ENCODE measurements around the gene CCDC70. TPM values are rescaled to one million over a fixed set of nuclear protein-coding genes. Genes with fewer than 3 reads are reported as not detected.

The CCDC70 gene
- total RNA-seq, 1 donor from 2014 or later = not detected

DNA sequence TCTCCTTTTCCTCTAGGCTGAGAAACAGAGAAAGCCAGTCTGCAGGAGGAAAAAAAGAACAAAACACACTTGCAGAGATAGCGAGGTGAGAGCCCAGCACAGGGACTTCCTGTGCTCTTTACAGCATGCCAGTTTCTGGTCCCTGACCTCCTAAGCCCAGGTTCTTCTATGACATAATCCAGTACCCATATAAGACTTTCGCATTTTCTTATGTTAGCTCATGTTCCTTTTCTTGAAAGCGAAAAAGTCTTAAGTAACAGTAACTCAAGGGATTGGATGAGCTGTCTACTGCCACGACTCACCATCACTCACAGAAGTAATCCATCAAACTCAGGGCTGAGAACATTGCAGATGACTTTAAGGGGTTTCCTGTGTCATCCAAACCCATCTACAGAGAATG, 17.4 kb downstream of the CCDC70 start:
- Histone ChIP-seq H3K27me3 (ENCODE audit: control insufficient read depth, insufficient read depth, low read length) (no peaks in the 10 kb centered on the region), H3K4me3 (ENCODE audit: low read depth, low read length) (no peak overlapping the region), H3K36me3 (ENCODE audit: control insufficient read depth, insufficient read depth, low read length) (no peaks in the 10 kb centered on the region)
- no peak for DNase-seq (ENCODE audit: low read depth)
- TF ChIP-seq, protein P1, sequence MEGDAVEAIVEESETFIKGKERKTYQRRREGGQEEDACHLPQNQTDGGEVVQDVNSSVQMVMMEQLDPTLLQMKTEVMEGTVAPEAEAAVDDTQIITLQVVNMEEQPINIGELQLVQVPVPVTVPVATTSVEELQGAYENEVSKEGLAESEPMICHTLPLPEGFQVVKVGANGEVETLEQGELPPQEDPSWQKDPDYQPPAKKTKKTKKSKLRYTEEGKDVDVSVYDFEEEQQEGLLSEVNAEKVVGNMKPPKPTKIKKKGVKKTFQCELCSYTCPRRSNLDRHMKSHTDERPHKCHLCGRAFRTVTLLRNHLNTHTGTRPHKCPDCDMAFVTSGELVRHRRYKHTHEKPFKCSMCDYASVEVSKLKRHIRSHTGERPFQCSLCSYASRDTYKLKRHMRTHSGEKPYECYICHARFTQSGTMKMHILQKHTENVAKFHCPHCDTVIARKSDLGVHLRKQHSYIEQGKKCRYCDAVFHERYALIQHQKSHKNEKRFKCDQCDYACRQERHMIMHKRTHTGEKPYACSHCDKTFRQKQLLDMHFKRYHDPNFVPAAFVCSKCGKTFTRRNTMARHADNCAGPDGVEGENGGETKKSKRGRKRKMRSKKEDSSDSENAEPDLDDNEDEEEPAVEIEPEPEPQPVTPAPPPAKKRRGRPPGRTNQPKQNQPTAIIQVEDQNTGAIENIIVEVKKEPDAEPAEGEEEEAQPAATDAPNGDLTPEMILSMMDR (IDR thresholded peaks at IDR 0.05; ENCODE audit: insufficient read depth, low read length, poor library complexity, severe bottlenecking) = no peak

DNA sequence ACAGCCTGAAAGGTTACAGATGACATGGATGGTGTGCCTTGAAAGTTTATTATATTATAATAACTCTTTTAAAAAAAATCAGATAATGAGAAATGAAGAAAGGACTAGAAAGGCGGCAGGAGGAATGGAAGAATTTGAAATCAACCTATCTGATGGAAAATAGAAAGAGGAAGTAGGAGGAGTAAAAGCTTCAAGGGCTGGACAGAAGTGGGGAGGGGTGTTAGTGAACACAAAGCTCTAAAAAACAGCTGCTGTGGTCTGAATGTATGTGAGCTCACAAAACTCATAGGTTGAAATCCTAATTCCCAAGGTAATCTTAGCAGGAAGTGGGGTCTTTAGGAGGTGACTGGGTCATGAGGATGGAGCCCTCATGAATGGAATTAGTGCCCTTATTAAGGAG, 19.5 kb downstream of the CCDC70 start:
- no peak for DNase-seq (ENCODE audit: low read depth)
- H3K4me3 ChIP-seq (ENCODE audit: low read depth, low read length) = no peak overlapping the region
- no peaks in the 10 kb centered on the region for H3K36me3 ChIP-seq (ENCODE audit: control insufficient read depth, insufficient read depth, low read length)
- TF ChIP-seq, protein P1 (IDR thresholded peaks at IDR 0.05; ENCODE audit: insufficient read depth, low read length, poor library complexity, severe bottlenecking) = no peak
- no peaks in the 10 kb centered on the region for H3K27me3 ChIP-seq (ENCODE audit: control insufficient read depth, insufficient read depth, low read length)

DNA sequence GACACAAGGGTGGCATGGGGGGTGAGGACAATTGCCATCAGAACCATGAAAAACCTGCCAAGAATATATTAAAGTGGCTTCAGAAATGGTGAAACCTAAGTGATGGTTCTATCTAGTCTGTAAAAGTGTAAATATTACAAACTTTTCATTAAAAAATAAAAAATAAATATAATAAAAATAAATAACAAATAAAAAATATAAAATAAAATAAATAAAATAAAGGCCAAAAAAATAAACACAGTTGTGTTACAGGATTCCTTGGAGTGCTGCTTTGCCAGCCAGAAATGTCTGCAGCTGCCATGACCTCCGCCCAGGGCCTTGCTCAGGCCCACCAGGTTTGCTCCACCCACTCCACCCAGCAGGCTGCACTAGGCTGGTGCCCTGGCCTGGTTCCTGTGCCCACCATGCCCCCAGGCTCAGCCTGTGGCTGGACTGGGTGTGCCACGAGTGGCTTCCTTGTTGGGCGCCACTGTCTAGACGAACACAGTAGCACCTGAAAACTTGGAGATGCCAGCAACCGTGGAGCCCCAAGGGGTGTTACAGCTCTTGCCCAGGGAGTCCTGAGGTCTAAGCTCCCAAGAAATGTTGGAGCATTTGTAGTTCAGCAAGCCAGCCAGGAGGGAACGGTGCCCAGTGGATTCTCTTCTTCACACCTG, 20.9 kb downstream of the CCDC70 start:
- no peak for DNase-seq (ENCODE audit: low read depth)
- H3K36me3 ChIP-seq (ENCODE audit: control insufficient read depth, insufficient read depth, low read length) = no peaks in the 10 kb centered on the region
- no peak overlapping the region for H3K4me3 ChIP-seq (ENCODE audit: low read depth, low read length)
- TF ChIP-seq, protein P1 (IDR thresholded peaks at IDR 0.05; ENCODE audit: insufficient read depth, low read length, poor library complexity, severe bottlenecking) = no peak
- H3K27me3 ChIP-seq (ENCODE audit: control insufficient read depth, insufficient read depth, low read length) = no peaks in the 10 kb centered on the region

DNA sequence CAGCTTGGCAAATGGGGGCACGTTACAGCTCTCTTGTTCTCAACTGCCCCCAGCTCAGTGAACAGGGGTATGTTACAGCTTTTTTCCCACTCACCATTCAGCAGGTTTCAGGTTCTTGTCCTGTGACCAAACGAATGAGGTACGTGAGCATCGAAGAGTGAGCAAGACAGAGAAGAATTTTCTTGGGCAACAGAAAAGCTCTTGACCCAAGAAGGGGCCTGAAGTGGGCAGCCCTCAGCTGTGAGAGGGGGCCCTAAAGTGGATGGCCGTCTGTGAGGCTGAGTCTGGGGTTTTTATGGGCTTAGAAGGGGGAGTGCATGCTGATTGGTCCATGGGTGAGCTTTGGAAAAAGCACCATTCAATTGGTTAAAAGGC, 21.4 kb downstream of the CCDC70 start:
- Histone ChIP-seq H3K4me3 (ENCODE audit: low read depth, low read length) (no peak overlapping the region), H3K27me3 (ENCODE audit: control insufficient read depth, insufficient read depth, low read length) (no peaks in the 10 kb centered on the region), H3K36me3 (ENCODE audit: control insufficient read depth, insufficient read depth, low read length) (no peaks in the 10 kb centered on the region)
- TF ChIP-seq, protein P1 (IDR thresholded peaks at IDR 0.05; ENCODE audit: insufficient read depth, low read length, poor library complexity, severe bottlenecking) = no peak
- no peak for DNase-seq (ENCODE audit: low read depth)

DNA sequence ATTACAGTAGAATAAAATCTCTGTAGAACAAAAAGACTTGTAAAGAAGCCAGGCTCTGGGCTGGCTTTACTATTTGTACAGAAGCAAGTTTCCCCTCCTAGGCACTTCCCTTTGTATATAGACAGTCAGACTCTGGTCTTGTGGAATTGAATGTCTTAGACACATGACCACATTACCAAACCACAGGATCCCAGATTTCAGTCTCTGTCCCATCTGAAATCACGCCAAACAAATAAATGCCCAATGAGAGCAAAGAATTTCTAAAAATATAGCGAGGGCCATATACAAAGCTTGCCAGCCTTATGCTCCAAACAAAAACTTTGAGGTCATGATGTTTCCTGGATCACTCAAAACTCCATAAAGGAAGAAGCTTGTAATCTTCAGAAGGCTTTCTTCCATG, 23.9 kb downstream of the CCDC70 start:
- no peaks in the 10 kb centered on the region for H3K36me3 ChIP-seq (ENCODE audit: control insufficient read depth, insufficient read depth, low read length)
- H3K4me3 ChIP-seq (ENCODE audit: low read depth, low read length) = no peak overlapping the region
- TF ChIP-seq, protein P1 (IDR thresholded peaks at IDR 0.05; ENCODE audit: insufficient read depth, low read length, poor library complexity, severe bottlenecking) = no peak
- DNase-seq (ENCODE audit: low read depth) = no peak
- no peaks in the 10 kb centered on the region for H3K27me3 ChIP-seq (ENCODE audit: control insufficient read depth, insufficient read depth, low read length)

DNA sequence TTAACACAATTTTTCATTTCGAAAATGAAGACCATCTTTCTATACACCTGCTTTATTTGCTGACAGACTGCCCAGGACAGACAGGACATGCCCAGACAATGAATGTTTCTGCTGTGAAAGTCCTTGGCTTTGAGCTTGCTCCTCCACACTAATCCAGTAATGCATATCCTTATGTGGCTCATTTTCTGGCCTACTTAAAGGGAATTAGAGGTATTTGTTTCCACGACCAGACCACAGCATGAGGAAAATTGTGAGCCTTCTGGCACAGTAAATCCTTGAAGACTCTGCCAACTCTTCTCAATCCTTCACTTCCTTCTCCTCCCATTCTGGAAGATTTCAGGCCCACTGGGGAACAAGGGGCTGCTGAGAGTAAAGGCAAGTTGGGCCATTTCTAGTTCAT, 25.7 kb downstream of the CCDC70 start:
- H3K36me3 ChIP-seq (ENCODE audit: control insufficient read depth, insufficient read depth, low read length) = no peaks in the 10 kb centered on the region
- TF ChIP-seq, protein P1 (IDR thresholded peaks at IDR 0.05; ENCODE audit: insufficient read depth, low read length, poor library complexity, severe bottlenecking) = no peak
- no peaks in the 10 kb centered on the region for H3K27me3 ChIP-seq (ENCODE audit: control insufficient read depth, insufficient read depth, low read length)
- DNase-seq (ENCODE audit: low read depth) = no peak
- no peak overlapping the region for H3K4me3 ChIP-seq (ENCODE audit: low read depth, low read length)
